IPS-11a (cell line): ENCODE results near the gene FAT1.
"Not testable (repeated sequence)": the region's sequence is repeated elsewhere in the genome, so short reads cannot be mapped to it uniquely, and the experiment has no call there.

Source experiments
- H3K4me3 ChIP-seq: one replicate; pipeline ENCODE4 v1.5.1; 2013; ENCODE audit warnings: low read depth, low read length, control low read depth

FAT1 gene

DNA sequence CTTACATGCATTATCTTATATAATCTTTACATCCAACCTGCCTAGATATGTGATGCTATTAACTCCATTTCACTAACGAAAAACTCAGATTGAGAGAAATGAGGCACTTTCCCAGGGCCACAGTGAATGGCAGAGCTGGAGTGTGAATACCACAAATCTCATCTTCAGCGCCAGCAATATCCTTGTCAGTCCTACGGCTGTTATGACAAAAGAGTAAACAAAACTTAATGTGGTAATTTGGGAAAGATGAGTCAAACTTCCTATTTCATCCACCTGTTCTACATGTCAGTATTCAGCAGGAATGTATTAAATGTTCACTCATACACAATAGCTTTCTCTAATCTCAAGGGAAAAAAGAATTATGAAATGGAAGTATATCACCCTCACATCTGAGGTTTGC is 56.9 kb downstream of the FAT1 start:
- no peak overlapping the region for H3K4me3 ChIP-seq

DNA sequence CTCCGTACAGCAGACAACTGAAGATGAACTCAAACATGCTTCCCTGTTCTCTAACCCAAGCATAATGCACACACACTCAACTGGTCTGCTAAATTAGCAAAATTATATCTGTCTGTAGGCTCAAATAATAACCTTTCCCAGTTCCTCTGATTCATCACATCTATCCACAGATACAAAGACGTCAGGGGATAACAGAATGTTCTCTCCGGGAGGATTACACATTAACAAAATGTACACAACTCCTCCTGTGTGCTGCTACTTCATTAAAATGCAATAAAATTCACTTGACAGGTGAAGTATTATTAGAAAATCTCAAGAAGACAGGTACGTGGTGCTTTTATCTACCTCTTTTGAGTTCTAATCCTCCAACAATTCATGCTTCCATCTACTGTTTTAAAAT is 57.4 kb downstream of the FAT1 start:
- no peak overlapping the region for H3K4me3 ChIP-seq

DNA sequence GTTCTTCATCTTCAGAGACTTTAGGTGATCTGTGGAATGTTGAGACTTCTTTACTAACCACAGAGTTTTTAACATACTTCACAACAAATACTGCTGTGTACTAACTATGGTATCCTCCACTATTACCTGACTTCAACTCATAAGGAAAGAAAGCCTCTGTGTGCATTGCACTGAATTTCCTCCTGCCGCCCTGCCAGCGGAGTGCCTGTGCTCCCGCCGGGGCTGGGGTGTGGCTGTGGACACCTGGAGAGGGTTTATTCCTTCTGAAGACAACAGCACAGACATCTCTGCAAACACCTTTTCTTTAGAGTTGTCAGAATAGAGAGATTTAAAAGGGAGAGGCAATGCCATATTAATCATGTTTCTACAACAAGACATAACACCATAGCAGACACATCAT is 63.3 kb downstream of the FAT1 start:
- no peak overlapping the region for H3K4me3 ChIP-seq

- H3K4me3 ChIP-seq, result no peak overlapping the region
Measured at GRCh38 chr4:186659935-186660334, 63.7 kb downstream of the FAT1 start.

DNA sequence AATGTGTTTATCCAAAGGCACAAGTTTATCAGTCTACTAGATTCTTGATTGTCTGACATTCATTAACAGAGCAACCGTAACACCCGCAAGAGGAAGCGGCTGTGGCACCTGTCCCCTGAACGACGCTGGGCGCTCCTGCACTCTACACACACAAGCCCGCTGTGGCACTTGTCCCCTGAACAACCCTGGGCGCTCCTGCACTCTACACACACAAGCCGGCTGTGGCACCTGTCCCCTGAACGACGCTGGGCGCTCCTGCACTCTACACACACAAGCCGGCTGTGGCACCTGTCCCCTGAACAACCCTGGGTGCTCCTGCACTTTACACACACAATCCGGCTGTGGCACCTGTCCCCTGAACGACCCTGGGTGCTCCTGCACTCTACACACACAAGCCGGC is 64.2 kb downstream of the FAT1 start:
- not testable (repeated sequence) for H3K4me3 ChIP-seq

DNA sequence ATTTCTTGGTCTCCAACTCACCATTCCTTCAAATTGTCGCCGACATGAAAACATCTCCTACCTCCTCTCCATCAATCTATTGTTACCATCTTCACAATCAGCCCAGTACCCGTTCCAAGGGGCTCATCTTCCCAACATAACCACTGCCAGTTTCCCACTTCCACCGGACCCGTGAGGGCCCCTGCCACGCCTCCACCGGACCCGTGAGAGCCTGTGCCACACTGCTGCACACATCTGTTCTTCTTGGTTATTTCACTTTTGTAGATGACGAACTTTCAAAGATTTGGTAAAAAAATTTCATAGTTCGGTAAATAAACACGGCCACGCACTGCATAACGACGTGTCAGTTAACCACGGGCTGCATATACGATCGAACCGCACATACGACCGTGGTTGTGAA is 65.0 kb downstream of the FAT1 start:
- H3K4me3 ChIP-seq, result no peak overlapping the region

- H3K4me3 ChIP-seq, result no peak overlapping the region
Measured at GRCh38 chr4:186657764-186658163, 65.9 kb downstream of the FAT1 start.

DNA sequence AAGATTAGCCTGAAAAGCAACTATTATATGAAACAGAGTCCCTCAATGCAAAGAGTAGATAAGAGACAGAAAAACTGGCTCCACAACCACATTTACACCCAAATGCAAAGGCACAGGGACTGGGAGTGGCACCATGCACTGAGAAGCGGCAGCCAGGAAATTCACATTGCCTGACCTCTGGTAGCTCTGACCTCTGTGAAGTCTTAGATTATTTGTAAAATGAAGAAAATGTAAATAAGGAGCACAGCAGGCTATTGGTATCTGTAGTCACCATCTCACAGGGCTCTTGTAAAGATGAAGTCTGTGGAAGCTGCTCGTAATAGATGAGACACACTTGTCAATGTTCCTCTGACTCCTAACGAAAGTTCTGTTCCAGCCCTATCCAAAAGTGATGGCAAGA is 69.7 kb downstream of the FAT1 start:
- no peak overlapping the region for H3K4me3 ChIP-seq

DNA sequence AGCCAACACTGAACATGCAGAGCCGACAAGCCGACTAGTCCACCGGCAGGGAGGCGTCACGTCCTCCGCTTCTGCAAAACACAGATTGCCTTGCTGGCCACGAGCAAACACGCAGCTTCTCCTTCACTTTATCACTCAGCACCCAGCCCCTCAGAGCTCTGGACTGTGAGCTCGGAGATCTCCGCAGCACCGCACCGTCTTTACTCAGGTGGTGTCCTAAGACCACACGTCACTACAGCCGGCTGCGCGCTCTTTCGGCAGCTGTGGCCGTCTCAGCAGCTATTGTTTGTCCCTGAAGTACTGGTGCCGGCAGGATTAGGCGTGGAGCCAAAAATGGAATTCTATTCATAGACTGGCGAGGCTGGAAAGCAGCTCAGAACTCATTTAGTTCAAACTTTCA is 72.0 kb downstream of the FAT1 start:
- no peak overlapping the region for H3K4me3 ChIP-seq

DNA sequence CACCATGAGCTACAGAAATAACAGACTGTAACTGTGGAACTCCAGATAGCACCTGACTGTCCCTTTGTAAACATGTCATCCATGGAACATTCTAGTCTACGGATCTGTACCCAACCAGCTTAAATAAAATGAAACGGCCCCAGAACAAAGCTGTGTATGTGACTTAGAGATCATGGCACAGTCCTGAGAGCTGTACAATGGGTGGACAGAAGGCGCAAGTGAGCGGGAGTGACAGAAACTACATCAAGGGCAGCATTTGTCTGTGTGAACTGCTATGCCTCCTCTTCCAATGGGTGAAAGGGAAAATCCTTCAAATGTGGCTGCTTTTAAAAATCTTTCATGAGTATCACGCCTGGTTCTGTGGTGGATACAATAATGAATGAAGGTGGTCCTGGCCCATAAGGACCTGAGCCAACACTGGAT is 72.5 kb downstream of the FAT1 start:
- H3K4me3 ChIP-seq, result no peak overlapping the region

DNA sequence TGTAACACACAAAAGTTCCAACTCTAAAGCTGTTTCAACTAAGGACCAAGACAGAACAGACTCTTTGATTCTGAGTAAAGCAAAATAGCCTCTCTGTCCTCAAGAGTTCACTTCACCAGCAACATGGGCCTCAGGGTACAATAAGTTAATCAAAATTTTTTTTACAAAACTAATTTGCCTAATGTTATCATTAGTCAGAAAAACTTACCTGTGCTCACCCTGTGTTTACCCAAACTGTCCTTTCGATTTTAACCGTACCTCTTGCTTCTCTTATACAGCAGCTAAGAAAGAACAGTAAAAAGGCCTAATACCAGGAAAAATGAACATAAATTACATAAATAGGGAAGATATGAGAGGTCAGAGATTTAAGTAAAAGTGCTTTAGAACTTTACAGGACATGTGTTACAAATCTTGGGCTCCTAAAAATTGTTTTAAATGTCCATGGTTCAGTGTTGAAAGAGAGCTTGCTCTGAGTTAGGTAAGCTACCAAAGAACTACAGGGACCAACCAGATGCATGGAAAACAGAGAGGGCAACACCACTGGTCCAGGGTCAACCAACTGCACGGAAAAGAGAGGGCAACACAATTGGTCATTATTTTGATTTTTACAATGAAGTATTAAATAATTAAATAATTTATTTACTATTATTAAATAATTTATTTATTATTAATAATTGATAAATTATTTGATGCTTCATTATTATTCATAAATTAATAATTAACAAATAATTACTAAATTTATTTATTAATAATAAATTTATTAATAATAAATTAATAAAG is 73.1 kb downstream of the FAT1 start:
- H3K4me3 ChIP-seq, result no peak overlapping the region

DNA sequence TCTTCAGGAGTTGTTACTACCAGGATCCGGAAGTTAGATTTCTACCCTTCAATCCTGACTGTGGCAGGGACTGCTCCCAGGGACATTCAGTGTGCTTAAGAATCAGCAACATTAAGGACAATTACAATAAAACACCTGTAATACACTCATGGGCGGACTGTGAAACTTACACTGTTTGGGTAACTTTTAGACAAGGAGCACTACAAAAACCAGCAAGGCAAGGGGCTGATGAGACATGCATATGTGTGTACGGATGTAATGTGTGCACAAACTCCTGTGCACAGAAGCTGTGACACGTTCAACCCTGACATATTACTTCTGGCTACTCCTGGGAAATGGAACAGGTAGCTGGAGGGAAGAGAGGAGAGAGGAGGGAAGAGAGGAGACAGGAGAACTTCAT is 75.8 kb downstream of the FAT1 start:
- no peak overlapping the region for H3K4me3 ChIP-seq

DNA sequence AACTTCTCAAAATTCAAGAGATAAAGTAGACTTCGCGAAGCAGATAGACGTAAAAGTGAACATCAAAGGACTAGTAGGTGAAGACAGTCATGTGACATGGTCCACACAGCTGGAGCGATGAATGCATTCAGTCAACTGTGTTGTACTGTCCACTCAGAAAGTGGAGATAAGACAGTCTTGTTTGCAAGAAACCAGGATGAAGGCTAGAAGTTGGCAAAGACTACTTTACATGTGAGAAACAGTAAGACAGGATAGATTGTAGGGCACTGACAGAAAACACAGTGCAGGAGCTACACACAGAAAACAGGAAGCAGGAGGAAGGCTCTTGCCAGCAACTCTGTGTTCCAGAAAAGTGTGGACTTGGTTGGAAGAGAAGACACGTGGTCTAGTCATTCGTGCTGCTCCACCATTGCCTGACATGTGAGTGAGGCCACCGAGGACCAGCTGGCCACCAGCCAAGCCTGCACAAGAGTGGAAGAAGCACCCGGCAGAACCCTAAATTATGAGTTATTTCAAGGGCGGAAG is 78.9 kb downstream of the FAT1 start:
- no peak overlapping the region for H3K4me3 ChIP-seq

DNA sequence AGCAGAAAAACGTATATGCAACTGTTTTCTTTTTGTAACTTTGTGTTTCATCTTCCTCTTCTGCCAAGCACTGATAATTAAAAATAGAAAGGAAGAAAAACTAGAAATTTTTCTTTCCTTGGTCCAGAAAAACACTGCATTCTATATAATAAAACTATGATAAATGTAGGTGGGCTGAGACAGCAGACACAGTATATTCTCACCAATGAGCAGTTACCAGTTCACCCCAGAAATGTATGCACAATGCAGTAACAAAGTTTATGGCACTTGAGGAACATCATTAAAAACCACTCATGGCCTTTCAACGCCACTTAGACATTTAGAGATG is 79.4 kb downstream of the FAT1 start:
- no peak overlapping the region for H3K4me3 ChIP-seq

DNA sequence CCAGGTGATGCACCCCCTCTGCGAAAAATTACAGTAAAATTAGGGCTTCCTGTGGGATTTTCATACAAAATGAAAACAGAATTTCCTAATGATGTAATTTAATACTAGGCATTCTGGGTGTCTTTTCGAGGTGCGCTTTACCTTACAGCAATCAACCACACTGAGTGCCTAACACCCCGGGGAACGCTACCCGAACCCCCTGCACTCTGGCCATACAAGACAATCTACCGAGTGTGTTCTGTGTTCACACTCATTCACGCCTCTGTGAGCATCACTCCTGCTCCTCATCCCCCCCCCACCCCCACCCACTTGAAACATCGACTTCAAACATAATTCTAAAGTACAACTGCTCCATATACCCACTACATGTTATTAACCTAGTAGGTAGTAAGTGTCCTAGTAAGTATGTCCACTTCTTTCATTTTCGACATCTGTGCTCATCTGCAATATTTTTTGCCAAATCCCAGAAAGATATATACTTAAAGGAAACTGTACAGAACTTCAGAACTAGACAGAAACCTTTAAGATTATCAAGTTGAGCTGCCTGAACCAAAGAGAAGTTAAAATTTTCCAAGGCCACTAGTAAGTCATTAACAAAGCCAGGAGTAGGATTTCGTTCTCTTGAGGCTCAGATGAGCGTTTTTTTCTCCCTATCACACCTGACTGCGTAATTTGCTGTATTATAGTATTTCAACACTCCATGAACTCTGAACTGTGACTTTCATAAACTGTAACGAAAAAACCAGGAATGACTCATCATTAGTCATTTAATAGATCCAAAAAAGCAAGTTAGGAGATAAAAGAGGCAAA is 80.0 kb downstream of the FAT1 start:
- no peak overlapping the region for H3K4me3 ChIP-seq

GRCh38 chr4:186642998-186643397 is 80.7 kb downstream of the FAT1 start:
- no peak overlapping the region for H3K4me3 ChIP-seq

GRCh38 chr4:186642530-186642929 is 81.1 kb downstream of the FAT1 start:
- H3K4me3 ChIP-seq, result no peak overlapping the region

GRCh38 chr4:186634591-186635128 is 89.0 kb downstream of the FAT1 start:
- no peak overlapping the region for H3K4me3 ChIP-seq

DNA sequence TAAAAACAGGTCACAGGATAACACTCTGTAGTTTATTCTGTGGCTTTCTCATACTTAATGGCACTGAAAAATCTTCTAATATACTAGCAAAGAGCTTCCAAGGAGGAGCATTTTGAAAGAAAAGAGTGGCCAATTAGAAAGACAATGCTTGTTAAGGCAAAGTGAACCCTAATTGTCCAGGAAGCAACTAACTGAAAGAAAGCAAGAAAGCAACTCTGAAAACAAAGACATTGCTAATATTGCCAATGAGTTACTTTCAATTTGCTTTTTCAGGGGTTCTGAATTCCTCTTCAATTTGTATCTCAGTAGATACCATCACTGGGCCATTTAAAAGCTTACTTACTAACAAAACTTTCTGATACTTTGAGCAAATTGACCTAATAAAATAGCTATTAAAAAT is 89.8 kb downstream of the FAT1 start:
- no peak overlapping the region for H3K4me3 ChIP-seq

DNA sequence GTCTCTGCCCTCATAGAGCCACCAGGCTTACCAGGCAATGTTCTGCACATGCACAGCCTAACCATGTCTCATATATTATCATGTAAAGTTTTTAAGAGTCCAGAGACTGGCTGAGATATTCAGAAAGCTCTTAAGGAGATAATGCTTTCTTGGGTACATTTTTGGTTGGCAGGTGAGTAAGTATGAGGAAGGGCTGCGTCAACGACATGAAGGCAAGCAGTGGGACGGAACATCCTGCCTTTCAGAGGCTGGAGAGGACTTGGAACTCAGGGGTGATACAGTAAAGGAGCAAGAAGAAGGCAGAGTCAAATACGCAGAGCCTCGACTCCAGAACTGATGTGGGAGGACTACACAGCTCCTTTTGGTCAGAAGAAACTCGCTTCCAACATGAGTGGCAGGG is 93.5 kb downstream of the FAT1 start:
- H3K4me3 ChIP-seq, result no peak overlapping the region

DNA sequence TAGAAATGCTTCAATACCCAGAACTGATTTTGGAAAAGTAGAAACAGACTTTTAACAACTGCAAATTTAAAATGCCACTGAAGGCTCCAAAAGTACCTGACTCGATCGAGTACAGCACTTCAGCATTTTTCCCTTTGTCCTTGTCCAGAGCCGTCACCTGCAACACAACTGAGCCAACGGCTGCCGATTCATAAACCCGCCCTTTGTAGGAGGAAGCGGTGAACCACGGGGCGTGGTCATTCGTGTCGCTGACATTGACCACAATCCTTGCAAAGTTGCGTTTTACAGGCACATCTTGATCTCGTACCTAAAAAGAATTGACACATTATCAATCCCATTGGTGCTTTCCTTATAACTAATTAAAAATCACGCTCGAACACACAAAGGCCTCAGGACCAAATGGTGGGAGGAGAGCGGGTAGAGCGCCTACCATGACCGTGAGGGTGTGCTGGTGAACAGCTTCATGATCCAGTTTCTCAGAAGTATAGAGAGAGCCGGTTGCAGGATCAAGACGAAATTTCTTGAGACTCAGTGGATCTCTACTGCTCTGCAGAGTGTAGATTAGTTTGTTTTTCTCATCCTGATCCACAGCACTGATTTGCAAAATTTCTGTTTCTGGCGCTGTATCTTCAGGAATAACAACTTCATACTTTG is 95.5 kb downstream of the FAT1 start:
- H3K4me3 ChIP-seq, result no peak overlapping the region
